Neutrophil (primary cell): ENCODE results near the gene LRRC7.

Experiments used
- H3K27ac ChIP-seq: fragments of 200-600 bp; sonication (generic); 2 replicates; pipeline ENCODE4 v1.5.1; 2016; ENCODE audit warnings: mild to moderate bottlenecking, moderate library complexity
- H3K27me3 ChIP-seq: fragments of 200-600 bp; sonication (generic); 2 replicates; pipeline ENCODE4 v1.6.0; 2016; ENCODE audit warnings: mild to moderate bottlenecking
- H3K36me3 ChIP-seq: fragments of 200-600 bp; sonication (generic); 2 replicates; pipeline ENCODE4 v1.5.1; 2017
- H3K4me1 ChIP-seq, 2 experiments: fragments of 200-600 bp in 1 of 2; sonication (generic) in 1 of 2; 1 replicate in 1 of 2; 2 replicates in 1 of 2; pipeline versions ENCODE4 v1.5.1 to v1.6.1; 2013 to 2016; ENCODE audit warnings: low read depth in 1 of 2, low read length in 1 of 2, mild to moderate bottlenecking in 1 of 2, moderate library complexity in 1 of 2; ENCODE audit not compliant: control insufficient read depth in 1 of 2, insufficient read depth in 1 of 2
- H3K4me3 ChIP-seq, 2 experiments: fragments of 200-600 bp in 1 of 2; sonication (generic) in 1 of 2; 1 replicate in 1 of 2; 2 replicates in 1 of 2; pipeline ENCODE4 v1.5.1; 2013 to 2016; ENCODE audit warnings: low read depth in 1 of 2, low read length in 1 of 2, mild to moderate bottlenecking in 1 of 2, moderate library complexity in 1 of 2
- H3K9me3 ChIP-seq: fragments of 200-600 bp; sonication (generic); 2 replicates; pipeline ENCODE4 v1.5.1; 2016
- CTCF ChIP-seq: fragments of 200-600 bp; sonication (generic); IDR thresholded peaks from 2 replicates; pipeline ENCODE4 v1.5.1; 2016; ENCODE audit warnings: antibody characterized with exemption

Gene LRRC7

GRCh38 chr1:69587391-69587790, 19.7 kb downstream of the LRRC7 start:
- no peak for TF ChIP-seq CTCF
- no peaks in the 10 kb centered on the region for H3K27me3 ChIP-seq
- no peaks in the 10 kb centered on the region for H3K4me1 ChIP-seq
- no peak overlapping the region for H3K27ac ChIP-seq
- no peaks in the 10 kb centered on the region for H3K9me3 ChIP-seq
- no peak overlapping the region for H3K4me3 ChIP-seq
- H3K36me3 ChIP-seq: no peaks in the 10 kb centered on the region

GRCh38 chr1:69589799-69590198, 22.1 kb downstream of the LRRC7 start:
- TF ChIP-seq CTCF: no peak
- H3K27me3 ChIP-seq: no peaks in the 10 kb centered on the region
- no peaks in the 10 kb centered on the region for H3K4me1 ChIP-seq
- H3K36me3 ChIP-seq: no peaks in the 10 kb centered on the region
- no peak overlapping the region for H3K27ac ChIP-seq
- H3K4me3 ChIP-seq: no peak overlapping the region
- H3K9me3 ChIP-seq: no peaks in the 10 kb centered on the region

GRCh38 chr1:69592341-69592740, 24.6 kb downstream of the LRRC7 start:
- Histone ChIP-seq H3K36me3 (no peaks in the 10 kb centered on the region), H3K4me3 (no peak overlapping the region), H3K27me3 (no peaks in the 10 kb centered on the region), H3K27ac (no peak overlapping the region), H3K9me3 (no peaks in the 10 kb centered on the region), H3K4me1 (no peaks in the 10 kb centered on the region)
- TF ChIP-seq CTCF: no peak

GRCh38 chr1:69595486-69595885, 27.8 kb downstream of the LRRC7 start:
- no peak for TF ChIP-seq CTCF
- H3K4me3 ChIP-seq: no peak overlapping the region
- no peaks in the 10 kb centered on the region for H3K27me3 ChIP-seq
- H3K27ac ChIP-seq: no peak overlapping the region
- H3K9me3 ChIP-seq: no peaks in the 10 kb centered on the region
- H3K4me1 ChIP-seq: no peaks in the 10 kb centered on the region
- no peaks in the 10 kb centered on the region for H3K36me3 ChIP-seq

- H3K4me3 ChIP-seq: no peak overlapping the region
- H3K36me3 ChIP-seq: no peaks in the 10 kb centered on the region
- no peak for TF ChIP-seq CTCF
- H3K27me3 ChIP-seq: no peaks in the 10 kb centered on the region
- no peaks in the 10 kb centered on the region for H3K4me1 ChIP-seq
- H3K9me3 ChIP-seq: no peaks in the 10 kb centered on the region
- H3K27ac ChIP-seq: no peak overlapping the region
These were observed 43.6 kb downstream of the LRRC7 start for GRCh38 chr1:69611316-69611715.

- Histone ChIP-seq H3K9me3 (no peaks in the 10 kb centered on the region), H3K27me3 (no peaks in the 10 kb centered on the region), H3K27ac (no peak overlapping the region), H3K4me3 (no peak overlapping the region), H3K4me1 (no peaks in the 10 kb centered on the region), H3K36me3 (no peaks in the 10 kb centered on the region)
- TF ChIP-seq CTCF: no peak
These were observed 45.7 kb downstream of the LRRC7 start for GRCh38 chr1:69613414-69613813.
